Smooth muscle cell (in vitro differentiated cells): ENCODE measurements around the gene MSANTD1. TPM values are rescaled to one million over a fixed set of nuclear protein-coding genes. Genes with fewer than 3 reads are reported as not detected.

Experiments
- DNase-seq: peaks from one replicate; lab custom pipeline; 2025; ENCODE audit not compliant: unreplicated experiment; lab: John Stamatoyannopoulos, UW
- H2AFZ ChIP-seq: fragments of 200-600 bp; sonication (generic); 2 replicates; pipeline ENCODE4 v1.6.0; 2016; ENCODE audit warnings: antibody characterized with exemption, low read depth, mild to moderate bottlenecking
- H3F3A ChIP-seq: fragments of 200-600 bp; sonication (generic); 2 replicates; pipeline ENCODE4 v1.6.0; 2017; ENCODE audit warnings: antibody characterized with exemption, low read depth
- H3K27ac ChIP-seq: fragments of 200-600 bp; sonication (generic); 2 replicates; pipeline ENCODE4 v1.5.1; 2016; ENCODE audit warnings: low read depth, mild to moderate bottlenecking
- H3K27me3 ChIP-seq: fragments of 200-600 bp; sonication (generic); 2 replicates; pipeline ENCODE4 v1.6.1; 2016; ENCODE audit warnings: low read depth, mild to moderate bottlenecking
- H3K36me3 ChIP-seq: fragments of 200-600 bp; sonication (generic); 2 replicates; pipeline ENCODE4 v1.5.1; 2016; ENCODE audit warnings: low read depth
- H3K4me1 ChIP-seq: fragments of 200-600 bp; sonication (generic); 2 replicates; pipeline ENCODE4 v1.5.1; 2016; ENCODE audit warnings: low read depth
- H3K4me2 ChIP-seq: fragments of 200-600 bp; sonication (generic); 2 replicates; pipeline ENCODE4 v1.6.0; 2016; ENCODE audit warnings: mild to moderate bottlenecking
- H3K4me3 ChIP-seq: fragments of 200-600 bp; sonication (generic); 2 replicates; pipeline ENCODE4 v1.5.1; 2016; ENCODE audit warnings: mild to moderate bottlenecking
- H3K79me2 ChIP-seq: fragments of 200-600 bp; sonication (generic); 2 replicates; pipeline ENCODE4 v1.6.0; 2016; ENCODE audit warnings: low read depth, mild to moderate bottlenecking
- H3K9ac ChIP-seq: fragments of 200-600 bp; sonication (generic); 2 replicates; pipeline ENCODE4 v1.6.0; 2016; ENCODE audit warnings: low read depth
- H3K9me3 ChIP-seq: fragments of 200-600 bp; sonication (generic); replicated peaks from 2 replicates; pipeline ENCODE4 v1.5.1; 2016; ENCODE audit warnings: low read depth
- H4K20me1 ChIP-seq: fragments of 200-600 bp; sonication (generic); 2 replicates; pipeline ENCODE4 v1.6.0; 2016; ENCODE audit warnings: low read depth
- CTCF ChIP-seq: fragments of 200-600 bp; sonication (generic); IDR thresholded peaks from 2 replicates; pipeline ENCODE4 v1.5.1; 2017; ENCODE audit warnings: borderline replicate concordance, mild to moderate bottlenecking, antibody characterized with exemption; ENCODE audit not compliant: insufficient read depth, poor library complexity, severe bottlenecking
- WGBS: methylation state at CpG from one replicate; pipeline ENCODE4 v1.1.7; 2016; ENCODE audit warnings: low lambda C conversion rate; 5-methylcytosine and 5-hydroxymethylcytosine counted together
- polyA plus RNA-seq: library from polyadenylated mRNA; unstranded; fragments of >200 nt; fragmentation: Nextera tagmentation; extraction: Ambion mirVana; gene quantifications from 2 replicates; pipeline ENCODE4 v1.2.1, GENCODE V29; 2016
- total RNA-seq: library from RNA; depleted of rRNA; stranded (reverse); fragments of >200 nt; gene quantifications from 2 replicates; pipeline ENCODE4 v1.2.3, GENCODE V29; 2014

MSANTD1 gene
- total and polyA plus RNA-seq, 2 experiments from 2014 or later: 0.30 to 1.4 TPM

- Histone ChIP-seq H2AFZ (no peak overlapping the region), H3K27me3 (no peaks in the 10 kb centered on the region), H3K4me3 (no peak overlapping the region), H3K4me1 (no peaks in the 10 kb centered on the region), H3K9me3 (no peaks in the 10 kb centered on the region), H3K36me3 (no peaks in the 10 kb centered on the region), H3F3A (no peaks in the 10 kb centered on the region), H3K9ac (no peak overlapping the region), H3K79me2 (no peaks in the 10 kb centered on the region), H3K4me2 (no peak overlapping the region), H3K27ac (no peak overlapping the region), H4K20me1 (no peaks in the 10 kb centered on the region)
- 95% methylated on average over 9 of the region's 9 CpGs for whole genome bisulfite sequencing
- TF ChIP-seq CTCF: no peak
- DNase-seq: no peak
Observed at GRCh38 chr4:3231471-3231870, 17.5 kb upstream of the MSANTD1 start.

GRCh38 chr4:3232001-3232400 is 17.0 kb upstream of the MSANTD1 start:
- Histone ChIP-seq H3K4me2 (no peak overlapping the region), H3K9me3 (no peaks in the 10 kb centered on the region), H3K27ac (no peak overlapping the region), H3K36me3 (no peaks in the 10 kb centered on the region), H3K4me3 (no peak overlapping the region), H4K20me1 (no peaks in the 10 kb centered on the region), H3K4me1 (no peaks in the 10 kb centered on the region), H3K27me3 (no peaks in the 10 kb centered on the region), H2AFZ (no peak overlapping the region), H3F3A (no peaks in the 10 kb centered on the region), H3K9ac (no peak overlapping the region), H3K79me2 (no peaks in the 10 kb centered on the region)
- DNase-seq: no peak
- no peak for TF ChIP-seq CTCF
- WGBS: 98% methylated on average over 16 of the region's 16 CpGs

- Histone ChIP-seq H3K4me2 (no peak overlapping the region), H3K9ac (no peak overlapping the region), H3K36me3 (no peaks in the 10 kb centered on the region), H3F3A (no peaks in the 10 kb centered on the region), H2AFZ (no peak overlapping the region), H3K79me2 (no peaks in the 10 kb centered on the region), H4K20me1 (no peaks in the 10 kb centered on the region), H3K9me3 (no peaks in the 10 kb centered on the region), H3K27me3 (no peaks in the 10 kb centered on the region), H3K27ac (no peak overlapping the region), H3K4me3 (no peak overlapping the region), H3K4me1 (no peaks in the 10 kb centered on the region)
- 97% methylated on average over 15 of the region's 15 CpGs for WGBS
- no peak for TF ChIP-seq CTCF
- no peak for DNase-seq
Observed at GRCh38 chr4:3232871-3233271, 16.1 kb upstream of the MSANTD1 start.

- Histone ChIP-seq H3F3A (no peaks in the 10 kb centered on the region), H3K4me2 (no peak overlapping the region), H3K36me3 (no peaks in the 10 kb centered on the region), H4K20me1 (no peaks in the 10 kb centered on the region), H3K4me3 (no peak overlapping the region), H2AFZ (no peak overlapping the region), H3K4me1 (no peaks in the 10 kb centered on the region), H3K27me3 (no peaks in the 10 kb centered on the region), H3K79me2 (no peaks in the 10 kb centered on the region), H3K9me3 (no peaks in the 10 kb centered on the region), H3K9ac (no peak overlapping the region), H3K27ac (no peak overlapping the region)
- DNase-seq: no peak
- WGBS: 83% methylated on average over 21 of the region's 21 CpGs
- TF ChIP-seq CTCF: no peak
Observed at GRCh38 chr4:3233391-3234071, 15.4 kb upstream of the MSANTD1 start.
